Esophagus squamous epithelium (tissue), 5 donors: ENCODE data around the gene VAV2. TPM values are rescaled to one million over a fixed set of nuclear protein-coding genes. Genes with fewer than 3 reads are reported as not detected.

Source experiments
- DNase-seq: peaks from one replicate; lab custom pipeline; 2025; lab: John Stamatoyannopoulos, UW
- H3K27ac ChIP-seq, 4 donors: fragments of 200-600 bp; sonication (generic); one replicate each; pipeline ENCODE4 v1.5.1; 2016 to 2019; ENCODE audit warnings: mild to moderate bottlenecking in 1 of 4
- H3K27me3 ChIP-seq, 4 donors: fragments of 200-600 bp; sonication (generic); 1 replicate in 3 of 4; 2 replicates in 1 of 4; pipeline versions ENCODE4 v1.5.1 to v1.6.0; 2017 to 2021; ENCODE audit warnings: antibody characterized with exemption in 1 of 4
- H3K36me3 ChIP-seq, 3 donors: fragments of 200-600 bp; sonication (generic); one replicate each; pipeline ENCODE4 v1.5.1; 2016 to 2019
- H3K4me1 ChIP-seq, 3 donors: fragments of 200-600 bp; sonication (generic); one replicate each; pipeline ENCODE4 v1.5.1; 2017 to 2019
- H3K4me3 ChIP-seq, 4 donors: fragments of 200-600 bp; sonication (generic); 1 replicate in 3 of 4; 2 replicates in 1 of 4; pipeline ENCODE4 v1.5.1; 2016 to 2019; ENCODE audit warnings: mild to moderate bottlenecking in 2 of 4, moderate library complexity in 1 of 4
- H3K9me3 ChIP-seq, 3 donors: fragments of 200-600 bp; sonication (generic); one replicate each; pipeline ENCODE4 v1.5.1; 2016 to 2019
- CTCF ChIP-seq, 6 experiments: fragments of 450-650 bp in 4 of 6; fragments of 200-600 bp in 2 of 6; sonication (generic) in 2 of 6; IDR thresholded peaks; one replicate each; pipeline ENCODE4 v1.5.1; 2016 to 2019; ENCODE audit warnings: antibody characterized with exemption in 6 of 6, mild to moderate bottlenecking in 4 of 6, moderate library complexity in 4 of 6
- POLR2A ChIP-seq, 4 donors: fragments of 450-650 bp; IDR thresholded peaks; one replicate each; pipeline ENCODE4 v1.6.1; 2017; ENCODE audit warnings: antibody characterized with exemption in 4 of 4, mild to moderate bottlenecking in 4 of 4, moderate library complexity in 3 of 4
- WGBS, 2 donors: methylation state at CpG; one replicate each; pipeline ENCODE4 v1.1.5; 2018; 5-methylcytosine and 5-hydroxymethylcytosine counted together
- intact Hi-C: fragments of 100-400 bp; cut with DNase I; formaldehyde crosslinking; loops from one replicate; pipeline ENCODE4 v1.15.0; 2022
- total RNA-seq, 4 donors: library from RNA; depleted of rRNA; stranded (reverse); fragments of >200 nt; gene quantifications; one replicate each; pipeline ENCODE4 v1.1.0, GENCODE V29; 2016
- donor health status: DM: yes; HTN: yes; CAD: no.

The VAV2 gene
- total RNA-seq, 4 donors from 2014 or later, result 3.8 to 7.6 (median 5.7) TPM

- H3K36me3 ChIP-seq, result peaks cover 0 to 27% (median 0%) of the 10 kb centered on the region in 3 donors
- H3K9me3 ChIP-seq, result no peaks in the 10 kb centered on the region
- intact Hi-C loops, result loop anchor here (5.0 to 10.0 kb wide), 2 partner anchors 203 to 315 kb away; partner anchors contain the start of gene VAV2
- TF ChIP-seq POLR2A (IDR thresholded peaks at IDR 0.05) (no peak), CTCF (IDR thresholded peaks at IDR 0.05) (no peak)
- DNase-seq, result no peak
- H3K4me3 ChIP-seq, result no peak overlapping the region
- WGBS, 2 donors, result 73% methylated on average over 2 to 6 of the region's 8 CpGs
- peak overlapping the region in 3 of 4 donors; percentile 16 to 41 (median 34) for H3K27ac ChIP-seq
- peaks cover 0 to 45% (median 12%) of the 10 kb centered on the region in 3 donors for H3K4me1 ChIP-seq
- no peaks in the 10 kb centered on the region for H3K27me3 ChIP-seq
Observed at GRCh38 chr9:133789778-133790177, 202.3 kb downstream of the VAV2 start.

- intact Hi-C loops, result loop anchor here (10.0 kb wide), 1 partner anchor 316 kb away; no protein-coding TSS in a partner anchor
- H3K4me3 ChIP-seq, result no peak overlapping the region
- H3K27me3 ChIP-seq, result no peaks in the 10 kb centered on the region
- WGBS, 2 donors, result 67 to 70% methylated on average over 2 to 3 of the region's 34 CpGs
- no peaks in the 10 kb centered on the region for H3K9me3 ChIP-seq
- TF ChIP-seq POLR2A (IDR thresholded peaks at IDR 0.05) (no peak), CTCF (IDR thresholded peaks at IDR 0.05) (peak in 2 of 6 experiments; percentile 7 to 16)
- no peak for DNase-seq
- peaks cover 0 to 45% (median 12%) of the 10 kb centered on the region in 3 donors for H3K4me1 ChIP-seq
- peak overlapping the region in 3 of 4 donors; percentile 16 to 41 (median 34) for H3K27ac ChIP-seq
- peaks cover 0 to 27% (median 0%) of the 10 kb centered on the region in 3 donors for H3K36me3 ChIP-seq
Observed at GRCh38 chr9:133788819-133789717, 203.1 kb downstream of the VAV2 start.

GRCh38 chr9:133788045-133788818 lies 203.9 kb downstream of the VAV2 start:
- Histone ChIP-seq H3K9me3 (no peaks in the 10 kb centered on the region), H3K4me3 (no peak overlapping the region), H3K27ac (peak overlapping the region in 2 of 4 donors; percentile 34 to 41), H3K27me3 (no peaks in the 10 kb centered on the region), H3K36me3 (peaks cover 0 to 29% (median 0%) of the 10 kb centered on the region in 3 donors), H3K4me1 (peaks cover 0 to 42% (median 10%) of the 10 kb centered on the region in 3 donors)
- intact Hi-C loops, result loop anchor here (10.0 kb wide), 1 partner anchor 317 kb away; no protein-coding TSS in a partner anchor
- 84 to 100% methylated on average over 2 to 5 of the region's 37 CpGs for WGBS, 2 donors
- no peak for DNase-seq
- no peak for TF ChIP-seq POLR2A (IDR thresholded peaks at IDR 0.05)
- no peak for TF ChIP-seq CTCF (IDR thresholded peaks at IDR 0.05)

- no peak overlapping the region for H3K4me3 ChIP-seq
- H3K36me3 ChIP-seq, result peaks cover 0 to 34% (median 0%) of the 10 kb centered on the region in 3 donors
- peaks cover 0 to 36% (median 6%) of the 10 kb centered on the region in 3 donors for H3K4me1 ChIP-seq
- H3K27ac ChIP-seq, result no peak overlapping the region
- intact Hi-C loops, result loop anchor here (10.0 kb wide), 1 partner anchor 317 kb away; no protein-coding TSS in a partner anchor
- no peak for TF ChIP-seq POLR2A (IDR thresholded peaks at IDR 0.05)
- TF ChIP-seq CTCF (IDR thresholded peaks at IDR 0.05), result no peak
- no peaks in the 10 kb centered on the region for H3K27me3 ChIP-seq
- H3K9me3 ChIP-seq, result no peaks in the 10 kb centered on the region
- no CpG with 5 or more reads among the region's 5 CpGs for WGBS, 2 donors
- DNase-seq, result no peak
Observed at GRCh38 chr9:133787754-133788025, 204.4 kb downstream of the VAV2 start.
